GM19372 (cell line): ENCODE measurements around the gene IFT57.

Experiments
- ATAC-seq: cut with Tn5 transposase; IDR thresholded peaks from one replicate; pipeline ENCODE4 v1.9.1; 2021; ENCODE audit warnings: mild to moderate bottlenecking, low read depth, moderate library complexity; ENCODE audit not compliant: unreplicated experiment

IFT57 gene

DNA sequence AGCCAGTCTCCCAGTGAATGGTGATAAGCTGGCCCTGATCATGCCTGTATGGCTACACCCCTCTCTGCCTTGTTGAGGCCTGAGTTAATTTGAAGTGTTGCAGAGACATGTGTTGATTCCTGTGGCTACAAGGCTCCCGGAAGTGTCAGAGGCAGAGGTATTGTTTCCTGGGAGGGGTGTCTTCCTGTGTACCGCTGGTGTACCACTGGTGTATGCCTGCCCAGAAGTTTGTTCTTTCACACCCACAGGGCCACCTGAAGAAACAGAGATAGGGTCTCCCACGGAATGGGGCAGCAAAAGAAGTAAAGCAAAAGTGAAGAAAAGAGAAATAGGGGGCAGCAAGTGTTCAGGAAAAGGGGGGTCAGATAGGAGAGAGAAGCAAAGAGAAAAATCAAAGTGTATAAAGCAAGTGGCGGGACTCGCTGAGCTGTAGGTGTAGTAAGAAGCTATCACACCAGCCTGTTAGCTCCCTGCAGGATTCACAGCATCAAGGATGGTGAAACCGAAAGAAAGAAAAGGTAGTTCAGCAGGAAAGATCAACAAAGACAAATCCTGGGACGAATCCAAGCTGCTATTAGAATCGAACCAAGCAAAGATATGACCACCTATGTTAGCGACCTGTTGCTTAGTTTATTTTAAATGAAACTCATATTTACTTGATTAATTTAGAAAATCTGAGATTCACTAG is 94.8 kb downstream of the IFT57 start:
- ATAC-seq, result no peak

DNA sequence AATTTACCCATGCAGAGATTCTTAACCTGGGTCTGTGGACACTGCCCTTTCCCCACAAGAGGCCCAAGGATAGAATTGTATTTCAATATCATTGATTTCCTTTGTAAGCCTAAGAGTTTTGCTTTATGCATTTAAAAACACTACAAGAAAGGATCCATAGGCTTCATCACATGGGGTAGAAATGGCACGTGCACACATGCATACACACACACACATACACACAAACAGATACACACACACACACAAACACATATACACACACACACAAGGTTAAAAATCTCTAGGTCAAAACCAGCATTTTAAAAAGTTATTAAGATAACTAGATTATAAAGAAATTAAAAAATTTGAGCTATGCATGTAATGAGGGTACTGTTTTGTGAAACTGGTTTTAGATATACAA is 95.9 kb downstream of the IFT57 start:
- ATAC-seq, result no peak

DNA sequence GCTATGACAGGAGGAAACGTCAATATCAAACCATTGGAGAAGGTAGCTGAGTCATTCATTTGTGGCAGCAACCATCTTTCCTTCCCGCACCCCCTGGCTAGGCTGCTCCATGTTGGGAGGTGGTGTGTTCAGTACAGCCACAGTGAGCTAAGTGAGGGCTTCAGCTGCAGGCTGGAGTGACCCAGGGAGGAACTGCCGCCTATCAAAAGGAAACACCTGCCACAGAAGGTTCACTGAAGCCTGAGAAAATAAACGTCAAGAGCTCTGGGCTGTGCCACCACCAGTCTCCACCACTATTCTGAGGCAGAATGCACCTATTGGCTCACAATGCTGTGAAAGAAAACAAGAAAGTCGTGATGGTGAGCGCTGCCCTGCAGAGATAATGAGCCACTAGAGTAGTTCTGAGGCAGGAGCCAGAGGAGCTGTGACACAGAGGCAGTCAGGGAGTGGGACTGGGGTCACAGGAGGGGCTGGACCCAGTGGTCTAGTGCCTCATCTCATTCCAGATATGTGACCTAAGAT is 96.6 kb downstream of the IFT57 start:
- peak; percentile 42 for ATAC-seq

DNA sequence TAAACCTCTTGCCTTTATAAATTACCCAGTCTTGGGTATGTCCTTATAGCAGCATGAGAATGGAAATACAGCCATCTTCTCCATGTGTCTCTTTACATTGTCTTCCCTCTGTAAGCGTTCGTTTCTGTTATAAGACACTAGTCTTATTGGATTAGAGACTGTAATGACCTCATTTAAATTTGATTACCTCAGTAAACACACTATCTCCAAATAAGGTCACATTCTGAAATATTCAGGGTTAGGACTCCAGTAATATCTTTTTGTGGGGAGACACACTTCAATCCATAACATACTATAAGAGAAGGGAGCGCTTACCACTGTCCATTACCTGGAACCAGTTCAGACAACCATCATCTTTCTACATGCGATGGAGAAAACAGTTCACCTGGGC is 97.1 kb downstream of the IFT57 start:
- ATAC-seq, result no peak

DNA sequence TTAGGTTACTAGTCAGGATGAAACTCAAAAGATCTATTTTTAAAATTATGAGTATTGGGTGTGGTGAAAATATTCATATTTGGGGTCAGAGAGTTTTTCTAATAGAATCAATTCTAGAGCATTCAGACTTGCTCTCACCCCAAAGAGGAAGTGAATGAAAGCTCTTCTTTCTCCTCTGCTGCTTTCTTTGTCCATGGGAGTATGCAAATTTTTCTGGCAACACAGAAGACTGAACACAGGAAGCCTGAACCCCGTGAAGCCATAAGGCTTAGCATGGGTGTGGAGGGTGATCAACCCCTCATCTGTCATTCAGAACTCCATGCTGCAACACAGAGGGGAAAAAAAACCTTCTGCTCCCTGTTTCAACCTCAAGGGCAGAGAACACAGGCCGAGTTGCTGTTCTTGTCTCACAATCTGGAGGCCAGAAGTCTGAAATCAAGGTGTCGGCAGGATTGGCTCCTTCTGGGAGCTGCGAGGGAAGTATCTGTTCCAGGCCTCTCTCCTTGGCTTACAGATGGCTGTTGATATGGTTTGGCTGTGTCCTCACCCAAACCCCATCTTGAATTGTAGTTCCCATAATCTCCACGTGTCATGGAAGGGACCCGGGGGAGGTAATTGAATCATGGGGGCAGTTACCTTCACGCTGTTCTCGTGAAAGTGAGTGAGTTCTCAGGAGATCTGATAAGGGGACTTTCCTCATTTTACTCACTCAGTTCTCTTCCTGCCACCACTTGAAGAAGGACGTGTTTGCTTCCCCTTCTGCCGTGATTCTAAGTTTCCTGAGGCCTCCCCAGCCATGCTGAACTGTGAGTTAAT is 97.7 kb downstream of the IFT57 start:
- ATAC-seq, result peak; percentile 78

DNA sequence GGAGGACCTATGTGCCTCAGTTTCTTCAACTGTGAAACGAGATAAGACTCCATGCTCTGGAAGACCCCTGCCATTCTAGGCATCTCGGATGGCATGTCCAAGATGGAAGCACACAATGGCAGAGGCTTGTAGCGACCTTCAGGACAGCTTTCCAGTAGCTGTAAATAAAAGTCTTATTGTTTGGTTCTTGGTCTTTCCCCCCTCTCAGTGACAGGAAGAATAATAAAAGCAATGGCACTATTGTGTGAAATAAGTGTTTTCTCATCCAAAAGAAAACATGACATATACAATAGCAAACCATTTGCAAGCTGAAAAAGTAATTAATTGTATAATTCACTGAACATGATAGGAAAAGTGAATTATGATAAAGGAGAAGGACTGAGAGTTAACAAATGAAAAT is 98.9 kb downstream of the IFT57 start:
- no peak for ATAC-seq

DNA sequence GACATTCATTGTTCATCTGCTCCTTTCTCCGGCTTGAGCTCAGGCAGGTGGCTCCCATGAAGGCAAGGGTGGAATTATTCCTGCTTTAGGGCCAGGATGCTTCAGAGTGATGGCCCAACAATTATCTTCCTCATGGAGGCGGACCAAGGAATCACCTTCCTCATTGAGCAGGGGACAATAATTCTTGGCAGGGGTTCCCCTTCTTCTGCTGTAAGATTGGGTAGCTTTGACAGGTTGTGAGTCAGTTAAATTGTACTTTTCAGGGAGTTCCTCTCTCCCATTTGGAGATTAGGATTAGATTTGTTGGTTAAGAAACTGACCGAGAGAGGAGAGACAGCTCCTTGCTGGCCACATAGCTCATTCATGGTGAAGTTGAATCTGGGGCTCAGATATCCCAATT is 99.9 kb downstream of the IFT57 start:
- ATAC-seq, result no peak

DNA sequence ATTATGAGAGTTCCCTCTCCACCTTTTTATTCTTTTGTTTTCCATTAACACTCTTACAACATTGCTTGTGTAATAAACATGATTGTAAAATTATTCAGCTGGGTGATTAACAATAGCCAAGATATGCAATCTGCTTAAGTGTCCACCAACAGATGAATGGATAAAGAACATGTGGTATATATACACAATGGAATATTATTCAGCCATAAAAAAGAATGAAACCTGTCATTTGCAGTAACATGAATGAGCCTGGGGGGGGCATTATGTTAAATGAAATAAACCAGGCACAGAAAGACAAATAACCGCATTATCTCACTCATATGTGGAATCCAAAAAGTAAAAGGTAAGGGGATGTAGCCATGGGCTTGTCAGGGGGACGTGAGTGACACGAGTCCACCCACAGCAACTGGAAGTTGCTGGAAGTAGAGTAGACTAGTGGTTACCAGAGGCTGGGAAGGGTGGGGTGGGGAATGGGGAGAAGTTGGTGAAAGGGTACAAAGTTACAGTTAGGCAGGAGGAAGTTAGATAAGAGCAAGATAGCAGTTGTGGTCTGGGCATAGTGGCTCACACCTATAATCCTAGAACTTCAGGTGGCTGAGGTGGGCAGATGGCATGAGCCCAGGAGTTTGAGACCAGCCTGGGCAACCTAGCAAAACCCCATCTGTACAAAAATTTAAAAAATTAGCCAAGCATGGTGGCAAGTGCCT is 102.7 kb downstream of the IFT57 start:
- ATAC-seq, result no peak

DNA sequence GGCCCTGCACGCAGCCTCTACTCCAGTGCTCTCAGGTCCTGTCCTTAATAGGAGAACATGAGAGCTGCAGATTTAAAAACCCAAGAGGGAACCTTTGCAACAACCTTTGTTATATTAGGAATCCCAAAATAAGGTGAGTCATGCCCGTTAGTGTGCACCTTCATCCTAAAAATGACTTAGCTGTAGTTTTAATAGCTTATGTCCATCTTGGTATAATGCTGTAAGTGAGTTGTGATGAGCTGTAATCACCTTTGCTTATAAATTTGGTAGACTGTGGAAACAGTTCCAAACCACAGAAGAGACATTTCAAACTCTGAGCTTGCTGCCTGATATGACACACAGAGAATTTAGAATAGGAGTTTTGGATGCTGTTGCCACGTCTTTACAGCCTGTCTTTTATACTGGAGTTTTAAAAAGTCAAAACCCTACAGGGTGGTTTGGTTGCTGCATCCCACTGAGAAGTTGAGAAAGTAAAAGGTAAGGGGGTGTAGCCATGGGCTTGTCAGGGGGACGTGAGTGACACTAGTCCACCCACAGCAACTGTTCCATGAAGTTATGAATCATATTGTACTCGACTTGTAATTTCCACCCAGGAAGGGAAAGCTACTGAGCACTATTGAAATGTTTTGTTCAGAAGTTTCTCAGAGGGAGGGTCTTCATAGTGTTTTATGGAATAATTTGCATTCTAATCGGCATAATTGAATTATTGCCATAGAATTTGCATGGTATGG is 104.0 kb downstream of the IFT57 start:
- no peak for ATAC-seq

DNA sequence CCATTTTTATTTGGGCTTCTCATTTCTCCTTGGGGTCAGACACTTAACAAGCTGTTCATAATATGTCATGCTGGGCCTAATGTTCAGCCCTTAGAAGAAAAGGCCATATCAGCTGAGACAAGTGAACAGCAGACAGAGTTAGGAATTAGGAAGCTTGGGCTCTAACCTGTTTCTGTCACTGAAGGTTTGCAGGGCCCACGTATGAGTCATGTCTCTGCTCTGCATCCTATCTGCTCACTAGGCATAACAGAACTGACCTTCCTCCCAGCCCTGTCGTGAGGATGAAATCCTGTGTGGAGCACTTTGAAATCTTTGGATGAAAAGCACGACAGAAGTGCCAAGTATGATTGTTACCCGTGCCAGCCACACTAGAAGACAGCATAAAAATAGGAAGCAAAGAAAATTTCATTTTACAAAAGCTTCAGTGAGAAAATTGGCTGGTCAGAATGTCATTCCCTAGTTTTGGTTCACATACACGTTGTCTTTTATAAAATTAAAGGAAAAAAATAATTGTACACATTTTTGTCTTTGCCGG is 104.9 kb downstream of the IFT57 start:
- no peak for ATAC-seq

DNA sequence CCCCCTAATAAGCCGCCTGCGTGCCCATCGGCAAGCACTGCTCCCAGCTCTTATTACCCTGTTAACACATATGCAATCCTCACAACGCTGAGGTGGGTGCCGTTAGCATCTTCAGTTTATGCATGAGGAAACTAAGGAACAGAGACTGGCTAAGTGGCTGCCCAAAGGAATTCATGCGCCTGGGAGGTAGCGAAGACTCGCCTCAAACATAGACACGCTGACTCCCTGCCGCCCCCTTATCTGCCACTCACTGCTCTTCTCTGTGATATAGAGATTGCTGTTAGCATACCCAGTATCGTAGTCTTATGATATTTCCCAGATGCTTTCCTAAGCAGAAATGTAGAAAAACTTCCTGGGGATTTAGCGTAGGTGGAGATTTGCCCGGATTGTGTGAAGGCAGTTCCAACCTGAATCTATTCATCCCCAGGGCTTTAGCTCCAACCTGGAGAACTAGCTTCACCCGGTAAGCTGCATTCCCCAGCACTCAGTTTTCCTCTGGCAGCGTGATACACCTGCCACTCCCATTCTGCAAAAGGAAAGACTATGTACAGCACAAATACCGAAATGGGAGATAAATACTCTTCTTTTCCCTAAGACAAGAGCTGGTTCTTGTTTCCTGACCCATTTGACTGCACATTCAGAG is 107.7 kb downstream of the IFT57 start:
- ATAC-seq, result no peak

DNA sequence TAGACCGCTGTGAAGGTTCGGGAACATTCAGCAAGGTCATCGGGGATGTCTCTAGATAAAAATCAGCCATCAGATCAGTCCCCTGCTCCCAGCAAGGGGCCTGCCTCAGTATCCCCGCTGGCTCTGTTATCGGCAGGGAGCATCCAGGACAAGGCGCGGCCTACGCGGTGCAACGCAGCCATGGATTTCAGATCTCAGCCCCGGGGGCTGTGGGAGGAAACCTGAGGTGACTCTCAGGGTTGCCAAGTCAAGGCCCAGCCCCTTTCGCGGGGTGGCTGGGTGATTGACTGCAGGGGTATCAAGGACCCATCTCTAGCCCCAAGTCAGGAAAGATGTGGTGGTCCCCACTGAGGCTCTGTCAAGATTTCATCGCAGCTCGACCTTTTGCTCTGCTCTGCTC is 108.2 kb downstream of the IFT57 start:
- no peak for ATAC-seq

DNA sequence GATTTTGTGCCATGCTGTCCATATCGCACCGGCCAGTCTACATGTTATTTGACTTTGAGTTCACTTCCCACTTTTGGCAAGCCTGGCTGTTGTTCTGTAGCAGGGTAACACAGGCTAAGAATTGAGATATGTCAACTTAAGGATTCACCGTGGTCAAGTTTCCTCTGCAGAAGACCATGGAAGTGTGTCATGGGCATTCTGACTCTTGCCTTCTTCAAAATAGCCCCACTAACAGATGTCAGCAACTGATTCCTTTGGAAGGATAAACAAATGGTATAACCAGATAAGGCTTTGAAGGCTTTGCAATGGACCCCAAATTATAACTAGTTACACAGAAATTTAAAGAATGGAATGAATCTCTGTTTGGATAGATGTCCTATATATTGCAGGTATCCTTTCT is 111.3 kb downstream of the IFT57 start:
- no peak for ATAC-seq
